HL-60 (cell line): ENCODE data around the gene TMEM59.

Experiments
- DNase-seq, 2 experiments: peaks; one replicate each; pipeline ENCODE4 v3.0.0-alpha.2; 2010 to 2020; ENCODE audit warnings: low read depth in 1 of 2, low spot score in 1 of 2
- H3K27ac ChIP-seq: fragments of 250-450 bp; sonication (Bioruptor Pico); replicated peaks from 2 replicates; pipeline ENCODE4 v1.5.1; 2020; ENCODE audit warnings: mild to moderate bottlenecking, moderate library complexity
- H3K27me3 ChIP-seq: fragments of 250-450 bp; sonication (Bioruptor Pico); 2 replicates; pipeline ENCODE4 v1.5.1; 2021; ENCODE audit warnings: mild to moderate bottlenecking, moderate library complexity; ENCODE audit not compliant: insufficient read depth, poor library complexity, severe bottlenecking
- H3K4me3 ChIP-seq: replicated peaks from 2 replicates; pipeline ENCODE4 v1.5.1; 2011; ENCODE audit warnings: mild to moderate bottlenecking, control low read depth, low read length; ENCODE audit not compliant: insufficient read depth
- CTCF ChIP-seq: IDR thresholded peaks from one replicate; pipeline ENCODE4 v1.5.1; 2011; ENCODE audit warnings: low read length, control low read depth, inconsistent platforms; ENCODE audit not compliant: insufficient read depth
- GABPA ChIP-seq: IDR thresholded peaks from 2 replicates; pipeline ENCODE4 v1.6.1; 2012; ENCODE audit warnings: low read depth
- POLR2AphosphoS5 ChIP-seq: IDR thresholded peaks from 2 replicates; pipeline ENCODE4 v1.6.1; 2012; ENCODE audit warnings: low read depth
- REST ChIP-seq: IDR thresholded peaks from 2 replicates; pipeline ENCODE4 v1.6.1; 2012; ENCODE audit warnings: low read depth; ENCODE audit not compliant: insufficient replicate concordance
- SPI1 ChIP-seq: IDR thresholded peaks from 2 replicates; pipeline ENCODE4 v1.6.1; 2012; ENCODE audit warnings: low read depth, mild to moderate bottlenecking, borderline replicate concordance

TMEM59 gene

GRCh38 chr1:53987880-53988279 lies 65.1 kb downstream of the TMEM59 start:
- no peak overlapping the region for H3K4me3 ChIP-seq
- H3K27me3 ChIP-seq = no peaks in the 10 kb centered on the region
- DNase-seq = no peak
- TF ChIP-seq POLR2AphosphoS5 (no peak), GABPA (no peak), REST (no peak), CTCF (no peak), SPI1 (no peak)
- H3K27ac ChIP-seq = no peak overlapping the region

GRCh38 chr1:53986458-53986857 lies 66.5 kb downstream of the TMEM59 start:
- H3K4me3 ChIP-seq = no peak overlapping the region
- TF ChIP-seq REST (no peak), POLR2AphosphoS5 (no peak), CTCF (no peak), SPI1 (no peak), GABPA (no peak)
- no peak overlapping the region for H3K27ac ChIP-seq

GRCh38 chr1:53984726-53985125 lies 68.3 kb downstream of the TMEM59 start:
- TF ChIP-seq POLR2AphosphoS5 = no peak
- no peak for TF ChIP-seq GABPA
- no peak for TF ChIP-seq CTCF
- TF ChIP-seq SPI1 = no peak
- no peak for TF ChIP-seq REST
- H3K4me3 ChIP-seq = no peak overlapping the region
- no peak for DNase-seq
- no peaks in the 10 kb centered on the region for H3K27me3 ChIP-seq
- no peak overlapping the region for H3K27ac ChIP-seq

More at GRCh38 chr1:53986458-53986857, 66.5 kb downstream of the TMEM59 start:
- H3K27me3 ChIP-seq = no peaks in the 10 kb centered on the region
- DNase-seq = no peak
